ENCODE data around the gene AMTN. TPM values are rescaled to one million over a fixed set of nuclear protein-coding genes. Genes with fewer than 3 reads are reported as not detected.

Gene AMTN
- total and polyA plus RNA-seq, 2 of the 8 experiments (the other 6 are each of a cell fraction or from before 2014, with no cell fraction given) = not detected

DNA sequence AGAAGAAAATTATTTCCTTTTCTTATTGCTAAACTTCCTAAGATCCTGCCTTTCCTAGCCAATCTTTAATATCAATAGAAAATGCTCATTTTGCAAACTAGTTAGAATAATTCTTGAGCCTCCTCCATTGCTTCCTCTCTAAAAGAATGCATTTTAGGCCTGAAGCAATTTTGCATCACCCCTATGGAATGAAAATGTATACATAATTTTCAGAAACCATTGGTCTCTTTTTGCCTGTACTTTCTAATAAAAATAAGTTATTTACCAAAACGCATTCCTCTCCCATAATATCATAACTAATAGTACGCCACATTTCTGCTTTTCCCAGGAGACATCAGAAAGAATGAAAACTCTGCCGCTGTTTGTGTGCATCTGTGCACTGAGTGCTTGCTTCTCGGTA is 44.7 kb upstream of the AMTN start (continued):
- TF ChIP-seq SIRT6 (IDR thresholded peaks at IDR 0.05; ENCODE audit: low read length) = no peak

DNA sequence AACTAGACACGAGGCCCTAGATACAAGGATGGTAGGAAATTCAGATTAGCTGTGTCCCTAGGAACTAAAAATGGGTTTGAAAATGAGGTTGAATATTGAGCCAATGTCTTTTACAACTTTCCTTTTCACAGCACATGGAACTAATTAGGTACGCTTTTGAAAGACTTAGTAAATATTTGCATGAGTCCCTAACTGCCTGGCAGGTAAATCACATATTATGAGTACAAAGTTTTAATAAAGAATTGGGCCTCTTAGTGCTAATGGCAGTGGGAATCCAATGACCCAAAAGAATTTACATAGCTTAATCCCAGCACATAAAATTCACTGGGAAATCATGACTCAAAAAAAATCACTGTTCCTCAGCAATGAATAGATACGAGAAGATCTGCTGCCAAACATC is 29.6 kb upstream of the AMTN start:
- Histone ChIP-seq H3K9ac (replicated peaks in 1 of 4; ENCODE audit: extremely low read depth in 1 of 4, low read depth in 3 of 4, low read length in 3 of 4) (no peak overlapping the region), H2BK12ac (ENCODE audit: low read depth, low read length) (no peak overlapping the region), H3K36me3 (ENCODE audit: control insufficient read depth in 2 of 4, insufficient read depth in 4 of 4, low read length in 3 of 4) (no peaks in the 10 kb centered on the region), H3K27ac (ENCODE audit: low read depth, low read length) (no peak overlapping the region), H4K5ac (ENCODE audit: insufficient read length, low read depth, low read length) (no peak overlapping the region), H3K56ac (replicated peaks; ENCODE audit: insufficient read length, low read depth, low read length) (no peak overlapping the region), H2AFZ (ENCODE audit: low read length) (no peak overlapping the region), H4K20me1 (replicated peaks in 1 of 2; ENCODE audit: control insufficient read depth in 1 of 2, insufficient read depth in 2 of 2, low read length in 2 of 2) (no peaks in the 10 kb centered on the region), H2BK120ac (replicated peaks; ENCODE audit: low read depth, low read length) (no peak overlapping the region), H3K4me3 (ENCODE audit: extremely low read depth in 1 of 4, insufficient read depth in 2 of 4, low read depth in 3 of 4, low read length in 4 of 4) (no peak overlapping the region), H3K79me1 (ENCODE audit: low read depth, low read length) (no peaks in the 10 kb centered on the region), H2BK15ac (ENCODE audit: low read length) (no peak overlapping the region), H4K91ac (replicated peaks; ENCODE audit: insufficient read length, low read length) (no peak overlapping the region), H3K14ac (ENCODE audit: insufficient read length) (no peak overlapping the region), H2AK5ac (ENCODE audit: low read depth, low read length) (no peak overlapping the region), H3K23me2 (ENCODE audit: low read depth, low read length) (no peaks in the 10 kb centered on the region), H3K23ac (ENCODE audit: insufficient read length) (no peak overlapping the region), H3K18ac (ENCODE audit: extremely low read depth, low read length) (no peak overlapping the region), H2BK20ac (ENCODE audit: low read length) (no peak overlapping the region), H3K9me3 (ENCODE audit: insufficient read depth in 2 of 2, low read depth in 1 of 2, low read length in 1 of 2) (no peaks in the 10 kb centered on the region), H2BK5ac (ENCODE audit: low read depth, low read length) (no peak overlapping the region), H3K4ac (replicated peaks; ENCODE audit: insufficient read length, low read depth, low read length) (no peak overlapping the region), H3K4me2 (ENCODE audit: insufficient read depth in 1 of 2, low read depth in 2 of 2, low read length in 2 of 2) (no peak overlapping the region), H4K8ac (ENCODE audit: extremely low read depth, insufficient read depth, low read length) (no peak overlapping the region), H3K79me2 (ENCODE audit: control insufficient read depth in 1 of 2, insufficient read depth in 2 of 2, low read length in 2 of 2) (no peaks in the 10 kb centered on the region), H3K4me1 (replicated peaks in 1 of 4; ENCODE audit: control insufficient read depth in 3 of 4, insufficient read depth in 4 of 4, low read length in 3 of 4) (no peaks in the 10 kb centered on the region), H3K27me3 (replicated peaks in 1 of 4; ENCODE audit: control insufficient read depth in 3 of 4, extremely low read depth in 1 of 4, insufficient read depth in 3 of 4, low read length in 3 of 4) (no peaks in the 10 kb centered on the region)
- DNase-seq (ENCODE audit: low read depth in 1 of 2, low spot score in 2 of 2) (no peak), FAIRE-seq (no peak)
- WGBS, 2 experiments (ENCODE audit: extremely low coverage in 1 of 2, insufficient coverage in 1 of 2, insufficient read length in 1 of 2, insufficient replicate concordance in 2 of 2, low coverage in 1 of 2, low lambda C conversion rate in 2 of 2, missing lambda C conversion rate in 1 of 2) = 85% methylated on average over 3 of the region's 3 CpGs; no CpG with 5 or more reads in 1 of the 2 experiments
- ChIA-PET POLR2A (ENCODE audit: partially characterized antibody) (no interaction called here), CTCF (ENCODE audit: partially characterized antibody) (no interaction called here)
- no peak for TF ChIP-seq YY1 (IDR thresholded peaks at IDR 0.05; ENCODE audit: low read depth, low read length)
- TF ChIP-seq GABPA (IDR thresholded peaks at IDR 0.05; ENCODE audit: borderline replicate concordance, insufficient read depth, low read length) = no peak
- no peak for TF ChIP-seq KDM1A (IDR thresholded peaks at IDR 0.05; ENCODE audit: borderline replicate concordance, low read length)
- TF ChIP-seq ASH2L (IDR thresholded peaks at IDR 0.05; ENCODE audit: low read length) = no peak
- no peak for TF ChIP-seq SRF (IDR thresholded peaks at IDR 0.05; ENCODE audit: low read depth, low read length)
- TF ChIP-seq RXRA (IDR thresholded peaks at IDR 0.05; ENCODE audit: insufficient read depth, low read depth, low read length) = no peak
- no peak for TF ChIP-seq CBX5 (IDR thresholded peaks at IDR 0.05; ENCODE audit: low read depth, low read length)
